ENCODE results near the gene PARP4.
"Not testable (repeated sequence)": the region's sequence is repeated elsewhere in the genome, so short reads cannot be mapped to it uniquely, and the experiment has no call there.

Gene PARP4

GRCh38 chr13:24443366-24443765 lies 69.2 kb downstream of the PARP4 start:
- DNase-seq = no peak

GRCh38 chr13:24426045-24426444 lies 86.5 kb downstream of the PARP4 start:
- not testable (repeated sequence) for DNase-seq

GRCh38 chr13:24419668-24420067 lies 92.9 kb downstream of the PARP4 start:
- not testable (repeated sequence) for DNase-seq

GRCh38 chr13:24407844-24408243 lies 104.7 kb downstream of the PARP4 start:
- DNase-seq = no peak

GRCh38 chr13:24406524-24406923 lies 106.1 kb downstream of the PARP4 start:
- no peak for DNase-seq

GRCh38 chr13:24396821-24397220 lies 115.8 kb downstream of the PARP4 start:
- DNase-seq = no peak

GRCh38 chr13:24392972-24393371 lies 119.6 kb downstream of the PARP4 start:
- no peak for DNase-seq

GRCh38 chr13:24391771-24392683 lies 120.6 kb downstream of the PARP4 start:
- DNase-seq = not testable (repeated sequence)

- not testable (repeated sequence) for DNase-seq
Measured at GRCh38 chr13:24390795-24391194, 121.8 kb downstream of the PARP4 start.

- no peak for DNase-seq
Measured at GRCh38 chr13:24389506-24389905, 123.1 kb downstream of the PARP4 start.

GRCh38 chr13:24388743-24389142 lies 123.8 kb downstream of the PARP4 start:
- DNase-seq = not testable (repeated sequence)

- DNase-seq = no peak
Measured at GRCh38 chr13:24386816-24387708, 125.5 kb downstream of the PARP4 start.

- DNase-seq = no peak
Measured at GRCh38 chr13:24385902-24386301, 126.7 kb downstream of the PARP4 start.

- DNase-seq = not testable (repeated sequence)
Measured at GRCh38 chr13:24384946-24385345, 127.6 kb downstream of the PARP4 start.

GRCh38 chr13:24384091-24384490 lies 128.5 kb downstream of the PARP4 start:
- DNase-seq = not testable (repeated sequence)

- DNase-seq = no peak
Measured at GRCh38 chr13:24381541-24382265, 130.9 kb downstream of the PARP4 start.

- not testable (repeated sequence) for DNase-seq
Measured at GRCh38 chr13:24380881-24381280, 131.7 kb downstream of the PARP4 start.

GRCh38 chr13:24380227-24380626 lies 132.4 kb downstream of the PARP4 start:
- not testable (repeated sequence) for DNase-seq

- not testable (repeated sequence) for DNase-seq
Measured at GRCh38 chr13:24371273-24371672, 141.3 kb downstream of the PARP4 start.
